ENCODE data around the gene UBIAD1.

DNA sequence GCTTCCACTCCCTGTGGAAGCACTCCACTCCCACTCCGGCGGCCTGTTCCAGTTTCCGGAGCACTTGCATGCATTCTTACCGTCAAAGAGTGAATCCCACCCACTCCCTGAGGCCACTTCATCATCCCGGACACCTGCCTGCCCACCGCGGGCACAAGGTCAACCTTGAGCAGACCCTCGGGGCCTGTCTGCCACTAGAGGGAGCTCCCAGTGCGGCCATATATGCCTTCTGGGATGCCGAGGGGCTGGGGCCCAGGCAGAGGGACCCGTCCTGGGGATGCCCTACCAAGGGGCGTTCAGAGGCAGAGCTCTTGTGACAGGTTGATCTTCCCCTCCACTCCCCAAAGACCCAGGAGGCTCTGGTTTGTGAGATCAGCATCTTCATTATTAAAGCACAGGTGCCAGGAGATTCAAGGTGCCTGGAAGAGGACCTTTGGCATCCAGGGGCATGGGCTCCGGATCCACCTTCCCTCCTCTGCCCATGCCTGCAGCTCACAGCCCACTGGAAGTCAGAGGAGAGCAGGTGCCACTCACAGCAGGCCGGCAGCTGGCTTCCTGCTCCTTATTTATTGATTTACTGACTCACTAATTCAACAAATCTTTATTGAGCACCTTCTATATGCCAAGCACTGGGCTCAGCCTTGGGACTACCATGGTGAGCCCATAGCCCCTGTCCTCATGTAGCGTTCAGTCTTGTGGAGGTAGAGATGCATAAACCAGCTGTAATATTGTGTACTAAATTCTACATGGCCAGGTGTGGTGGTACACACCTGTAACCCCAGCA lies 47.3 kb downstream of the UBIAD1 start:
- TF ChIP-seq CTCF (conservative IDR thresholded peaks at IDR 0.05) = no peak; the same call in 1 of the 2 replicates
- no peak for TF ChIP-seq ZFX (IDR thresholded peaks at IDR 0.05)

All from C4-2B (cell line).